IPS-20b (cell line): ENCODE data around the gene TM4SF4.

ENCODE experiments used
- H3K27ac ChIP-seq: one replicate; pipeline ENCODE4 v1.5.1; 2013; ENCODE audit warnings: low read length
- H3K27me3 ChIP-seq: 2 replicates; pipeline ENCODE4 v1.6.1; 2013; ENCODE audit warnings: mild to moderate bottlenecking, low read length, inconsistent platforms; ENCODE audit not compliant: insufficient read depth
- H3K36me3 ChIP-seq: 2 replicates; pipeline ENCODE4 v1.6.1; 2013; ENCODE audit warnings: low read depth, mild to moderate bottlenecking, inconsistent platforms, low read length, moderate library complexity; ENCODE audit not compliant: insufficient read depth
- H3K4me1 ChIP-seq: 2 replicates; pipeline ENCODE4 v1.6.1; 2013; ENCODE audit warnings: mild to moderate bottlenecking, control low read depth, inconsistent platforms, low read length, moderate library complexity; ENCODE audit not compliant: insufficient read depth
- H3K4me3 ChIP-seq: 2 replicates; pipeline ENCODE4 v1.5.1; 2013; ENCODE audit warnings: mild to moderate bottlenecking, low read length, inconsistent platforms
- H3K9ac ChIP-seq: 2 replicates; pipeline ENCODE4 v1.6.1; 2013; ENCODE audit warnings: low read depth, mild to moderate bottlenecking, inconsistent platforms, low read length, moderate library complexity
- H3K9me3 ChIP-seq: 2 replicates; pipeline ENCODE4 v1.6.1; 2013; ENCODE audit warnings: mild to moderate bottlenecking, low read depth, low read length, inconsistent platforms; ENCODE audit not compliant: insufficient read depth

The TM4SF4 gene

DNA sequence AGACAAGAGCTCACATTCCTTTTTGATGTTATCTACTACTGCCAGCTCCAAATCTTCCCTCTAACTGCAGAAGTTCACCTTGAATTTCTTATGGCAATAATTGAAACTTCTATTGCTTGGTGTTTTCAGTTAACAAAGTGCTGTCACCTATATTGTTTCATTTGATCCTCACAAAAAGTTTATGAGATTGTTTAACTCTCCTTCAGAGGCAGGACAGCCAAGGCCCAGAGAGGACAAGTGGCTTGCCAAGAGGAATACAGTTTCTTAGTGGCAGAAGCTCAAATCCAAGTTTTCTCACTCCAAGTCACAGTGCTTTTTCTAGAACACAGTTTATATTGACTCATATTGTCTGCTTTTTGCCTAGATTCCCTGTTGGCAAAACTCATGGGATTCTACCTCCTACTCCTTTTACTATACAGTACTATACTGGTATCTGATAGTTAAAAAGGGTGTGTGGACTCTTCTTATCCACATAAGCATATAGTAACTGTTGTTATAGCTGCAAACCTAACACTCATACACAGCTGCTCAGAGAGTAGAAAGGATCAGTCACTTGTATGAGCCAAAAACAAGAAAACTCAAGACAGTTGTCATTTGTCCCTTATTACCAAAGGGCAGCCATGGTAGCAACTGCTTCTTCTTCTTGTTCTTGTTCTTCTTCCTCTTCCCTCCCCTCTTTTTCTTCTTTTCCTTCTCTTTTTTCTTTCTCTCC, 15.9 kb downstream of the TM4SF4 start:
- Histone ChIP-seq H3K4me3 (no peak overlapping the region), H3K27ac (no peak overlapping the region), H3K27me3 (no peaks in the 10 kb centered on the region), H3K36me3 (no peaks in the 10 kb centered on the region), H3K4me1 (no peaks in the 10 kb centered on the region), H3K9ac (no peak overlapping the region), H3K9me3 (no peaks in the 10 kb centered on the region)

DNA sequence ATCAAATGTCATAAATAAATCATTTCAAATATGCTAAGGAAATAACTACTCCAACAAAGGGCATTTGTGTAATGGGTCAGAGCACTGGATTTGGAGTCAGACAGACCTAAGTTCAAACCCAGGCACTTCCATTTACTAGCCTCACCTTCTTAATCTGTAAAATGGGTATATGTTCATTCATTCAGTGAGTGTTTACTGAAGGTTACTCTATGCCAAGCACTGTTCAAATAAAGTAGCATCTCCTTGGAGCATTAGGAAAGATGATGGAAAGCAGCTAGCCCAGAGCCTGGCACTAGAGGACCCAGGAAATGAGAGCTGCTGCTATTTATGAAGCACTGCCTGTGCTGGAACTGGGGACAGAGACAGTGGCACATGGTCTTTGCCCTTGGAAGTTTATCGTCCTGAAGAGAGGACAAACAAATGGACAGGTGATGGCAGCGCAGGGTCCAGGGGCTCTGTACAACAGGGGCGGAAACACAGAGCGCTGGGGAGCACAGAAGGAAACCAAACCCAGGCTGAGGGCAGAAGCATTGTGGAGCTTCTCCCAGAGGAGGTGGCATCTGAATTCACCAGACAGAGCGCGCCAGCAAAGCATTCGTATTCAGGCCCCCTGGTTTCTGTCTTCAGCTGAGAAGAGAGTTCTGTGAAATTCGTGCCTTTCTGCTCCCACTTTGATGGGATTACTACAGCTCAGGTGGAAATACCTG, 19.0 kb downstream of the TM4SF4 start:
- no peaks in the 10 kb centered on the region for H3K27me3 ChIP-seq
- H3K4me3 ChIP-seq, result no peak overlapping the region
- no peaks in the 10 kb centered on the region for H3K36me3 ChIP-seq
- no peaks in the 10 kb centered on the region for H3K9me3 ChIP-seq
- H3K27ac ChIP-seq, result no peak overlapping the region
- H3K4me1 ChIP-seq, result no peaks in the 10 kb centered on the region
- no peak overlapping the region for H3K9ac ChIP-seq

DNA sequence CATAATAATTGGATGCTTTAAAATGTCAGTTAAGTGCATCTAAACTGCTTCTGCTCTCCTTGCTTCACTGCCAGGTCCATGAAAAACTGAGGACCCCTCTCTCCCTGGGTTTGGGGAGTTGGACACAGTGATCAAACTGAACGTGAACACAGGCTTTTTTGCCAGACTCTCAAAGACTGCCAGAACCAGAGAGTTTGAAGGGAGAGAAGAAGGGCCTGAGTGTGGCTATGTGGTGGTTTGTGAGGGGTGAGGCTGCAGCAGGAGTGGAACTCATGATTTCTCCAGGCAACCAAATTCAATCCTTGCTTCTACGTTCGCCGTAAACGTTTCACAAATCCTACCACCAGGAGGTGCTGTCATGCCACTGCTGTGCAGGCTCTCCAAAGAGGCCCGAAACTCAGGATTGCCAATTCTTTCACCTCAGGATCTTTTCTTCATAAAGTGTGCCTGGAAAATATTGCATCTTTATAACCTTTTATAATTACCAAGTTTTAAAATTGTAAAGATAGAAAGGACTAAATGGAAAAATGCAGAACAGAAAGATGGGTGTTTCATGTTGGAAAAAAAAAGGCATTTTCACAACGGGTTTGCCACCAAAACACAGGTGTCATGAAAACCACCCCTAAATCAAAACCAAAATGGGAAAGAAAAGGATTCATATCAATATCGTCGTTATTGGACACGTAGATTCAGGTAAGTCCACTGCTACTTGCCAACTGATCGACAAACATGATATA, 19.7 kb downstream of the TM4SF4 start:
- no peak overlapping the region for H3K4me3 ChIP-seq
- H3K9me3 ChIP-seq, result no peaks in the 10 kb centered on the region
- H3K9ac ChIP-seq, result no peak overlapping the region

DNA sequence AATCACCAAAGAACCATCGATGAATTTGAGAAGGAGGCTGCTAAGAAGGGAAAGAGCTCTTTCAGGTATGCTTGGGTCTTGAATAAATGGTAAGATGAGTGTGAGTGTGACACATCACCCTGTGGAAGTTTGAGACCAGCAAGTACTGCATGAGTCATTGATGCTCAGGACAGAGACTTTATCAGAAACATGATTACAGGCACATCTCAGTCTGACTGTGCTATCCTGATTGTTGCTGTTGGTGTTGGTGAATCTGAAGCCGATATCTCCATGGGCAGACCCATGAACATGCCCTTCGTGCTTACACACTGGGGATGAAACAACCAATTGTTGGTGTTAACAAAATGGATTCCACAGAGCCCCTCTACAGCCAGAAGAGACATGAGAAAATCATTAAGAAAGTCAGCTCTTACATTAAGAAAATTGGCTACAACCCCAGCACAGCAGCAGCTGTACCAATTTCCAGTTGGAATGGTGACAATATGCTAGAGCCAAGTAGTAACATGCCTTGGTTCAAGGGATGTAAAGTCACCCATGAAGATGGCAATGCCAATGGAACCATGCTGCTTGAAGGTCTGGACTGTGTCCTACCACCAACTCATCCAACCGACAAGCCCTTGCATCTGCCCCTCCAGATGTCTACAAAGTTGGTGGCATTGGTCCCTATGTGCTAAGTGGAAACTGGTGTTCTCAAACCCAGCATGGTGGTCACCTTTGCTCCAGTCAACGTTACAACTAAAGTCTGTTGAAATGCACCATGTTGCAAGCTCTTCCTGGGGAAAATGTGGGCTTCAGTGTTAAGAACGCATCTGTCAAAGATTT, 20.5 kb downstream of the TM4SF4 start:
- Histone ChIP-seq H3K27ac (no peak overlapping the region), H3K9me3 (no peaks in the 10 kb centered on the region), H3K36me3 (no peaks in the 10 kb centered on the region), H3K27me3 (no peaks in the 10 kb centered on the region), H3K4me3 (no peak overlapping the region), H3K4me1 (no peaks in the 10 kb centered on the region), H3K9ac (no peak overlapping the region)

More for the DNA sequence above, 19.7 kb downstream of the TM4SF4 start:
- no peaks in the 10 kb centered on the region for H3K27me3 ChIP-seq
- no peak overlapping the region for H3K27ac ChIP-seq
- H3K4me1 ChIP-seq, result no peaks in the 10 kb centered on the region
- H3K36me3 ChIP-seq, result no peaks in the 10 kb centered on the region

DNA sequence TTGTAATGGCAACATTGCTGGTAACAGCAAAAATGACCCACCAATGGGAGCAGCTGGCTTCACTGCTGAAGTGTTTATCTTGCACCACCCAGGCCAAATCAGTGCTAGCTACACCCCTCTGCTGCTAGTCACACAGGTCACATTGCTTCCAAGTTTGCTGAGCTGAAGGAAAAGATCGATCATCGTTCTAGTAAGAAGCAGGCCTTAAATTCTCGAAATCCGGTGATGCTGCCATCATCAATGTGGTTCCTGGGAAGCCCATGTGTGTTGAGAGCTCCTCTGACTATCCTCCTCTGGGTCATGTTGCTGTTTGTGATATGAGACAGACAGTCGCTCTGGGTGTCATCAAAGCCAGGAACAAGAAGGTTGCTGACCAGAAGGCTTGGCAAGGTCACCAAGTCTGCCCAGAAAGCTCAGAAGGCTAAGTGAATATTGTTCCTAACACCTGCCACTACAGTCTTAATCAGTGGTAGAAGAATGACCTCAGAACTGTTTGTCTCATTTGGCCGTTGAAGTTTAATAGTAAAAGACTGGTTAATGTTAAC, 21.2 kb downstream of the TM4SF4 start:
- no peak overlapping the region for H3K4me3 ChIP-seq
- H3K9ac ChIP-seq, result no peak overlapping the region
- H3K4me1 ChIP-seq, result no peaks in the 10 kb centered on the region
- no peaks in the 10 kb centered on the region for H3K9me3 ChIP-seq
- no peaks in the 10 kb centered on the region for H3K27me3 ChIP-seq
- H3K36me3 ChIP-seq, result no peaks in the 10 kb centered on the region
- no peak overlapping the region for H3K27ac ChIP-seq

DNA sequence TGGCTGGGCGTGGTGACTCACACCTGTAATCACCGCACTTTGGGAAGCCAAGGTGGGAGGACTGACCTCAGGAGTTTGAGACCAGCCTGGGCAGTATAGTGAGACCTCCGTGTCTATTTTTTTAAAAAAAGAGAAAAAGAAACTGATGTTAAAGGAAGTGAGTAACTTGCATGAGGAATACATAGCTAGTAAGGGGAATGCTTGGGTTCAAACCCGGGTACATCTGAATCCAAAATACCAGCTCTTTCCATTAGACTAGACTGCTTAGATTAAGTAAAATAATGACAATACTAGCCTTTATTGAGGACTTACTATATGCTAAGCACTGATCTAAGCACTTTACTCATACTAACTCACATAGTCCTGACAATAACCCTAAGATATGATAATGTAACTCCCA, 22.4 kb downstream of the TM4SF4 start:
- no peak overlapping the region for H3K4me3 ChIP-seq
- H3K36me3 ChIP-seq, result no peaks in the 10 kb centered on the region
- peaks cover 3% of the 10 kb centered on the region; the same call in 1 of the 2 replicates for H3K4me1 ChIP-seq
- no peaks in the 10 kb centered on the region for H3K27me3 ChIP-seq
- H3K9ac ChIP-seq, result no peak overlapping the region
- H3K9me3 ChIP-seq, result no peaks in the 10 kb centered on the region
- no peak overlapping the region for H3K27ac ChIP-seq

DNA sequence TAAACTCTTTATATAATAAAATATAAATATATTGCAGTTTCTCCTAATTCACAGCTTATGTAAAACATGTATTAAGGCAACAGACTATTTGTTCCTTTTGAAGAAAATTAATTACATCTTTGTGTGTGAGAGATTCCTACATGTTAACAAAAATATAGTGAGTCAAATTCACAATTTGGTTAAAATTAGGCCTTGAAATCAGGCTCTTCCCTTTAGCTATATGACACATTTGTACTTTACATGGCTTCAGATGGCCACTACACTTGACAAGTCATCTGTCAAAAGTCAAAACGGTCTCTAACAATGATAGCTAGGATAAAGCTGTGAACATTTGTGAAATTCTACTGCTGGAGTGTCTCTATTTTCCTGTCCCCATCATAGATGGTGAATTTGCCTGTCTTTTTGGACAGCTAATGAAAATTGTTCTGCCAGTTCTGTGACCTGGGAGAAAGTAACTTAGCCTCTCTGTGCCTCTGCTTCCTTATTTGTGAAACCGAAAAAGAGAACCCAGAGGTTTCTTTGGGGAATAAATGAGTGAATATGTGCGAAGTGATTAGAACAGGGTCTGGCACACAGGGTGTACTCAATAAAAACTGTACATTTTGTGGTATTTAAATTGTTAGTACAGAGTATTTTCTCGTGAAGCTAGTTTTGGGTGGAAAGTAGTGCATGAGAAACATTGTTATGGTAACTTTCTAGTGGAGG, 23.6 kb downstream of the TM4SF4 start:
- H3K27me3 ChIP-seq, result no peaks in the 10 kb centered on the region
- no peak overlapping the region for H3K27ac ChIP-seq
- no peak overlapping the region for H3K9ac ChIP-seq
- no peak overlapping the region for H3K4me3 ChIP-seq
- no peaks in the 10 kb centered on the region for H3K36me3 ChIP-seq
- H3K4me1 ChIP-seq, result peaks cover 3% of the 10 kb centered on the region; the same call in 1 of the 2 replicates
- H3K9me3 ChIP-seq, result no peaks in the 10 kb centered on the region

DNA sequence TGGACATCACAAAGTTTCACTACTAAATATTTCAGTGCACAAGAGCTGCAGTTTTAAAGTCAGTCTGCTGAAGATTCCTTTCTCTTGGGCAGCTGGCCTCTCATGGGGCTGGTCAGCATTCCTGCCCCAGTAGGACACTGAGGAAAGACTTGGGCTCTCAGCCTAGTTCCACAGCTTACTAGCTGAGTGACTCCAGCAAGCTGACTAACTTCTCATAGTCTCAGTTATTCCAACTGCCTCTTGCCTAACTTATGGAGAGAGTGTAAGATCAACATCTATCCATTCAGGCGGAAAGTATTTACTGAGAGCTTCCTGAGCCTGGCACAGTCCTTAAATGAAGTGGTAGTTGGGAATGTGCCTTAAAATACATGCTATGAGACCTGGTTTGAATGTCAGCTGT, 27.0 kb downstream of the TM4SF4 start:
- H3K27me3 ChIP-seq, result no peaks in the 10 kb centered on the region
- peaks cover 3% of the 10 kb centered on the region; the same call in 1 of the 2 replicates for H3K4me1 ChIP-seq
- H3K9me3 ChIP-seq, result no peaks in the 10 kb centered on the region
- H3K36me3 ChIP-seq, result no peaks in the 10 kb centered on the region
- H3K4me3 ChIP-seq, result no peak overlapping the region
- no peak overlapping the region for H3K27ac ChIP-seq
- H3K9ac ChIP-seq, result no peak overlapping the region

DNA sequence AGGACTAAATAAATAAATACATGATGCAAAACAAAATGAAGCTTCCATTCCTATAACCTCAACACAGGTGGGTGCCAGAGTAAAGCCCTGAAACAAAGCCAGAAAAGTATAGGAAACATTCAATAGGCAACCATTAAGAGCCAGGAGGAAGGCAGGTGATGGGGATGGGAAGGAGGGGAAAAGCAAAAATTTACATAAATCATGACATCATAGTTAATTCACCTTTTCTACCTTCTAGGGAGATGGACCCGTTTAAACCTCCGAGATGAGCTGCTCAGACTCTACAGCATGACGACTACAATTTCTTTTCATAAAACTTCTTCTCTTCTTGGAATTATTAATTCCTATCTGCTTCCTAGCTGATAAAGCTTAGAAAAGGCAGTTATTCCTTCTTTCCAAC, 27.9 kb downstream of the TM4SF4 start:
- H3K27ac ChIP-seq, result no peak overlapping the region
- no peak overlapping the region for H3K4me3 ChIP-seq

DNA sequence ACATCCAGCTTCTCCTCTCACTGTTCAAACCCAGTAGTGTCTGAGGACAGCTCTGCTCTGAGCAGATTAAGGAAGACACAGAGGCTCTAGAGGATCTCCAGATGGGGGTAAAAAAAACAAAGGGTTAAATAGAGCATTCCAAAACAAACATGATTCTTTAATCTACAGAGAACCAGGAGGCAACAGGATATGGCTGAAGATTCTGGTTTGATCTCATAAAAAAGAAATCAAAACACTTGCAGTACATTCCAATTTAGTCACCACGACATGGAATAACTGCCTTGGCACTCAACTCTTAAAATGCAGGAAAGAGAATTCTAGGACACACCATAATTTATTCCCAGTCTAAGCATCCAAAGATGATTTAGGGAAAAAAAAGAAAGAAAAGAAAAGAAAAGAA, 32.0 kb downstream of the TM4SF4 start:
- peaks cover 2% of the 10 kb centered on the region; the same call in 1 of the 2 replicates for H3K4me1 ChIP-seq
- H3K36me3 ChIP-seq, result no peaks in the 10 kb centered on the region
- H3K27me3 ChIP-seq, result no peaks in the 10 kb centered on the region
- no peak overlapping the region for H3K4me3 ChIP-seq
- no peak overlapping the region for H3K9ac ChIP-seq
- no peak overlapping the region for H3K27ac ChIP-seq
- no peaks in the 10 kb centered on the region for H3K9me3 ChIP-seq

More for the DNA sequence above, 27.9 kb downstream of the TM4SF4 start:
- Histone ChIP-seq H3K4me1 (peaks cover 3% of the 10 kb centered on the region; the same call in 1 of the 2 replicates), H3K9me3 (no peaks in the 10 kb centered on the region), H3K9ac (no peak overlapping the region), H3K36me3 (no peaks in the 10 kb centered on the region), H3K27me3 (no peaks in the 10 kb centered on the region)
